ENCODE data around the gene SLC7A1. TPM values are rescaled to one million over a fixed set of nuclear protein-coding genes. Genes with fewer than 3 reads are reported as not detected.

Gene SLC7A1
- total and polyA plus RNA-seq, 8 donors: 2.3 to 95.1 (median 21.2) TPM

DNA sequence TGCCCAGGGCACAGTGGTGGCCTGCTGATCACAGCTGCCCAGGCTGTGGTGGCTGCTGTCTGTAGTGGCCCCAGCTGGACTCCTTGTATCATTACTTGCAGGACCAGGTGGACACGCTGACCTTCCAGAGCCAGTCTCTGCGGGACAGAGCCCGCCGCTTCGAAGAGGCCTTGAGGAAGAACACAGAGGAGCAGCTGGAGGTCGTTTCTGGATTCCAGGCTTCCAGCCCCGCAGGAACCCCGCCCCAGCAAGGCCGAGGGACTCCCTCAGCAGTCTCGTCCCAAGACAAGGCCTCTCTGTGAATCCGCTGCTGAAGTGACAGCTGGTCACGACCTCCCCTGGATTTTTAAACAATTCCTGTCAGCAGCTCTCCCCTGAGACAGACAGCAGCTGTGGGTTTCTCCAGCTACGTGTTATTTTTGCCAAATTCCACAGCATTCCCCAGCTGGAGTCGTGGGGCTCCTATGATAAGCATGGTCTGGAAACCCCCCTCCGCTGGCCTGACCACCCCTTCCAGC lies 98.3 kb downstream of the SLC7A1 start:
- intact Hi-C loops (cut with DNase I; ENCODE audit: low total_unique reads): no loop called here
- Histone ChIP-seq H3K27me3 (peaks cover 0 to 8% (median 0%) of the 10 kb centered on the region in 3 donors), H3K36me3 (peaks cover 0 to 3% (median 0%) of the 10 kb centered on the region in 4 donors), H3K9me3 (no peaks in the 10 kb centered on the region), H3K27ac (peak overlapping the region in 1 of 5 donors; percentile 45), H3K4me3 (no peak overlapping the region), H3K4me1 (peaks cover 0 to 17% (median 10%) of the 10 kb centered on the region in 4 donors)
- DNase-seq: peak in 1 of 2 donors; percentile 90
- WGBS, 5 donors: 40 to 52% (median 51%) methylated on average over 8 to 15 of the region's 15 CpGs
- TF ChIP-seq, protein P1, sequence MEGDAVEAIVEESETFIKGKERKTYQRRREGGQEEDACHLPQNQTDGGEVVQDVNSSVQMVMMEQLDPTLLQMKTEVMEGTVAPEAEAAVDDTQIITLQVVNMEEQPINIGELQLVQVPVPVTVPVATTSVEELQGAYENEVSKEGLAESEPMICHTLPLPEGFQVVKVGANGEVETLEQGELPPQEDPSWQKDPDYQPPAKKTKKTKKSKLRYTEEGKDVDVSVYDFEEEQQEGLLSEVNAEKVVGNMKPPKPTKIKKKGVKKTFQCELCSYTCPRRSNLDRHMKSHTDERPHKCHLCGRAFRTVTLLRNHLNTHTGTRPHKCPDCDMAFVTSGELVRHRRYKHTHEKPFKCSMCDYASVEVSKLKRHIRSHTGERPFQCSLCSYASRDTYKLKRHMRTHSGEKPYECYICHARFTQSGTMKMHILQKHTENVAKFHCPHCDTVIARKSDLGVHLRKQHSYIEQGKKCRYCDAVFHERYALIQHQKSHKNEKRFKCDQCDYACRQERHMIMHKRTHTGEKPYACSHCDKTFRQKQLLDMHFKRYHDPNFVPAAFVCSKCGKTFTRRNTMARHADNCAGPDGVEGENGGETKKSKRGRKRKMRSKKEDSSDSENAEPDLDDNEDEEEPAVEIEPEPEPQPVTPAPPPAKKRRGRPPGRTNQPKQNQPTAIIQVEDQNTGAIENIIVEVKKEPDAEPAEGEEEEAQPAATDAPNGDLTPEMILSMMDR (IDR thresholded peaks at IDR 0.05): no peak
- peak in 1 of 3 donors; percentile 9 for TF ChIP-seq POLR2AphosphoS5 (IDR thresholded peaks at IDR 0.05)

DNA sequence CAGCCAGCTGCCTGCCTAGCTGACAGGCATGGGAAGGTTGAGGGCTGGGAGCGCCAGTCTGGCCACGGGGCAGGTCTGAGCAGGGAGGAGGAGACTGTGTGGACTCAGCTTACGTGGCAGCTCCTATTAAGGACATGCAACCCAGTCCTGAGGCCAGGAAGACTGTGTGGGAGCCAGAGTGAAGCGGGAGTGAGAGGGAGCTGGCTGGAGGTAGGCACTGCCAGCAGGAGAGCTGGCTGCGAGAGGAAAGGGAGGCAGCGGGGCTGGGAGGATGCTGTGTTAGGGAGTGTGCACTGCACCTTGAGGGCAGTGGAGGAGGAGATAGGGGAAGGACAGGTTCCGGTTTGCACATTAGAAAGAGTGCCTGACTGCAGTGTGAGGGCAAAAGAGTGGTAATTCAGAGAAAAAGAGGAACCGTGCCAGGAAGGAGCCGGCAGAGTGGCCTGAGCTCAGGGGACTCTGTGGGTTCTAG lies 99.2 kb downstream of the SLC7A1 start:
- DNase-seq: peak; percentile 52 to 62
- no peaks in the 10 kb centered on the region for H3K9me3 ChIP-seq
- peak overlapping the region in 1 of 5 donors; percentile 45 for H3K27ac ChIP-seq
- peaks cover 0 to 17% (median 10%) of the 10 kb centered on the region in 4 donors for H3K4me1 ChIP-seq
- peaks cover 0 to 3% (median 0%) of the 10 kb centered on the region in 4 donors for H3K36me3 ChIP-seq
- H3K27me3 ChIP-seq: peaks cover 0 to 5% (median 0%) of the 10 kb centered on the region in 3 donors
- intact Hi-C loops (cut with DNase I; ENCODE audit: low total_unique reads): no loop called here
- WGBS, 5 donors: 32 to 52% (median 44%) methylated on average over 9 of the region's 9 CpGs
- H3K4me3 ChIP-seq: no peak overlapping the region
- no peak for TF ChIP-seq POLR2AphosphoS5 (IDR thresholded peaks at IDR 0.05)
- TF ChIP-seq, protein P1 (IDR thresholded peaks at IDR 0.05): no peak

DNA sequence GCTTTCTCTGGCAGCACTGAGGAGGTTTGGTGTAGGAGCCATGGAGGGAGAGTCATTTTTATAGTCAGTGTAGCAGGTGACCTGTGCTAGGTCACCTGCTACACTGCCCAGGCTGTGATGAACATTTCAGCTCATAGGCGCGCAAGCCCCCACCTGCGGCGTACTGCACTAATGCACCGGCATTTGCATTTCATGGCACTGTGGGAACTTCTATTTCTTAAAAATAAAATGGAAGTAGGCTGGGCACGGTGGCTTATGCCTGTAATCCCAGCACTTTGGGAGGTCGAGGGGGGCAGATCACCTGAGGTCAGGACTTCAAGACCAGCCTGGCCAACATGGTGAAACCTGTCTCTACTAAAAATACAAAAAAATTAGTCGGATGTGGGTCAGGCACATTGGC lies 101.0 kb downstream of the SLC7A1 start:
- Histone ChIP-seq H3K27ac (no peak overlapping the region), H3K9me3 (no peaks in the 10 kb centered on the region), H3K4me1 (peaks cover 0 to 17% (median 10%) of the 10 kb centered on the region in 4 donors), H3K27me3 (peaks cover 0 to 5% (median 0%) of the 10 kb centered on the region in 3 donors), H3K4me3 (no peak overlapping the region), H3K36me3 (peaks cover 0 to 3% (median 0%) of the 10 kb centered on the region in 4 donors)
- TF ChIP-seq POLR2A (IDR thresholded peaks at IDR 0.05) (no peak), EP300 (IDR thresholded peaks at IDR 0.05) (no peak), POLR2AphosphoS5 (IDR thresholded peaks at IDR 0.05) (no peak)
- TF ChIP-seq, protein P1 (IDR thresholded peaks at IDR 0.05): no peak
- intact Hi-C loops (cut with DNase I; ENCODE audit: low total_unique reads): no loop called here
- WGBS, 5 donors: 91 to 97% (median 95%) methylated on average over 8 of the region's 8 CpGs
- no peak for DNase-seq

DNA sequence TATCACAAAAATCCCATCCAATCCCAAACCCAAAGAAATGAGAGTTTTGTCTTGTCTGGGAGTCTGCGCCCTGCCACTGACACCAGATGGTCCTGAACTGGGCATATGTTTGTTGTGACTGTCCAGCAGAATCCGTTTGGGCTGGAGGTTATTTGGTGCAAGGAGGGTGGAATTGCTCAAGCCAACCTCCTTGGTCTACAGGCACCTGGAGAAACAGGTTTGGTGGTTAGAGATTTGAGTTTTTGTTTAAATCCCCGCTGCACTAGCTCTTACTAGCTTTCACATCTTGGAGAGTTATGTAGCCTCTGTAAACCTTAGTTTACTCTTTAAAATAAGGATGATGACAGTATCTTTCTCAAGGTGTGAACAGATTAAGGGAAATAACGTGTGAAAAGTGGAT lies 101.7 kb downstream of the SLC7A1 start:
- WGBS, 5 donors: 41 to 64% (median 43%) methylated on average over 4 of the region's 4 CpGs
- Histone ChIP-seq H3K36me3 (peaks cover 0 to 3% (median 0%) of the 10 kb centered on the region in 4 donors), H3K4me3 (no peak overlapping the region), H3K4me1 (peaks cover 0 to 17% (median 10%) of the 10 kb centered on the region in 4 donors), H3K9me3 (no peaks in the 10 kb centered on the region), H3K27ac (no peak overlapping the region), H3K27me3 (peaks cover 0 to 5% (median 3%) of the 10 kb centered on the region in 3 donors)
- TF ChIP-seq, protein P1 (IDR thresholded peaks at IDR 0.05): no peak
- TF ChIP-seq POLR2AphosphoS5 (IDR thresholded peaks at IDR 0.05): no peak
- TF ChIP-seq EP300 (IDR thresholded peaks at IDR 0.05): no peak
- TF ChIP-seq POLR2A (IDR thresholded peaks at IDR 0.05): no peak
- intact Hi-C loops (cut with DNase I; ENCODE audit: low total_unique reads): no loop called here
- DNase-seq: no peak
